GM21529 (cell line): ENCODE measurements around the gene HDGFL3.

Experiments used
- ATAC-seq: cut with Tn5 transposase; IDR thresholded peaks from one replicate; pipeline ENCODE4 v1.9.1; 2021; ENCODE audit not compliant: unreplicated experiment

HDGFL3 gene

DNA sequence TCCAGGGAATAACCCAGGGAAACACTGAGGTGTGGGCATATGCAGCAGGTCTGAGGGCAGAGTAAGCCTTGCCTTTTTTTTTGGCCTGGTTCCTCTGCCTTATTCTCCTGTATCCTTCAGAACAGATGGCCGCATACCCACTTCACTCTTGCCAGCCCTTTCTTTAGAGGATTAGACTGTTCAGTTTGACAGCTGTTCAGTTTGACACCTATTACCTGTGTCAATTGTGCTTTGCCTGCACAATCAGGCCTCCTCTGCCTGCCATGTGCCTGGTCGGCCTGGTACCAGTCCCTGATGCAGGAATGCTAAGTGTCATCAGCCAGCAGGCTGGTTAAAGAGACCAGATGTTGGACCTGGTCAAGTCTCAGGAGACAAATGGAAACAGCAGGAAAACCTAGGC lies 77.8 kb downstream of the HDGFL3 start:
- no peak for ATAC-seq

DNA sequence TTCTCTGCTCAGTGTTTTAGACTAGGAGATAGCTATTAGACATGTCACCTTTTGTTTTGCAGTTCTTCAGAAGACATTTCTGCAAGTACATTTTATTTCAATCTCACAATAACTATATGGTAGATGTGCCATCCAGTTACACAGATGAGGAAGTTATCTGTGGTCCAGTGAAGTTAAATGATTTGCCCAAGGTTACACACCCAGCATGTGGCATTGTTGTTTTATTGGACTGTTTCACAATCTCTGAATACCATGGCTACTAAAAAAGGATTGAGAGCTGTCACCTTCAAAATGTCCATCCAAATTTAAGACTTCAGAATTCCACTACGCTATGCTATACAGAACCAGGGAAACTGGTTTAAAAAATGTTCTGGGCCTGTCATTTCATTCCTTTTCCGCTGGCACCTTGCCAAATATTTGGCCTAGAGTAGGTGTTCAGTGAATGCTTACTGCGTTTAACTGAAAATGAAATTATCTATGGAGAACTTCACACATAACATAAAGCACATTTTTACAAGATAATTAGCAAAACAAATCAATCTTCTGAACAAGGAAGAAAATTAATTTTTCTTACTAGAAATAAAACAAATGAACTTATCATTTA lies 80.0 kb downstream of the HDGFL3 start:
- ATAC-seq = no peak

GRCh38 chr15:83123529-83123928 lies 84.1 kb downstream of the HDGFL3 start:
- ATAC-seq = no peak

- ATAC-seq = no peak
Observed at GRCh38 chr15:83119968-83120581, 87.5 kb downstream of the HDGFL3 start.

GRCh38 chr15:83118968-83119367 lies 88.7 kb downstream of the HDGFL3 start:
- no peak for ATAC-seq

DNA sequence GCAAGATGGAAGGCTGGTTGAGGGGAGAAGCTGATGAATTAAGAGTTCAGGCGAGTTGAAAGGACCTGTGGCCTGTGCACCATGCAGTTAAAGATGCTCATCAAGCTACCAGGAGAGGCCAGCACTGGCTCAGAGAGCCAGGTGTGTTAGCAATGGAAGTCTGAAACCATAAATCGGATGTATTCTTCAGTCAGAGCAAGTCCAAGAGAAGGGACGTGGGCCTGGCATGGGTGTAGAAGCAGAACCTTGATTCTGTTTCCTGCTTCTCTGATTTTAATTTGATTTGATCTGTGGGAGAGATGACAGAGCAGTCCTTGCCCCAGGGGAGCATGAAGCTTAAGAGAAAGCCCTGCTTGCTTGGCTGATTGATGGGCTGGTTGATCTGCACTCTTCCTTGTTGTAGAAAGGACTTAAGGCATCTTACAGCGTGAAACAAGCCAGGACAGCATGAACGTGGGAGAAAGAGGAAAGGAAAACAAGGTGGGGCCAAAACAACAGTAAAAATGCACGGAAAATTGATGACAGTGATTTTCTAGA lies 89.3 kb downstream of the HDGFL3 start:
- no peak for ATAC-seq

GRCh38 chr15:83115831-83116565 lies 91.6 kb downstream of the HDGFL3 start:
- peak; percentile 75 for ATAC-seq

DNA sequence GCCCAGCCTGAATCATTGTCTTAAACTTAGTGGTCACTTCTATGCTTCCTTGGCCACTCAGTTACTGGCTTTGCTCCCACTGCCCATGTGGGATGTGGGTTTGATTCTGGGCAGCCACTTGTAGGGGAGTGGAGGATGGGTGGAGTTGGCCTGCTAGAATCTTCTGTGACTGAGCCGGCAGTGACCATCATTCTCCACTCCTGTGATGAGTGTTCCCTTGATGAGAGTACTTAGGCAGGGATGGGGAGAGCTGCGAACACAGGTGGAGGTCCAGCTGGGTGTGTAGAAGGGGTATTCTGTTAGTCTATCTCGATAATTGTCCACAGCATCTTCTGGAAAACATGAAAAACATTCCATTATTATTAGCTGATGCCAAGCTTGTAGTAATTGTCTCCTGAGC lies 92.2 kb downstream of the HDGFL3 start:
- no peak for ATAC-seq

DNA sequence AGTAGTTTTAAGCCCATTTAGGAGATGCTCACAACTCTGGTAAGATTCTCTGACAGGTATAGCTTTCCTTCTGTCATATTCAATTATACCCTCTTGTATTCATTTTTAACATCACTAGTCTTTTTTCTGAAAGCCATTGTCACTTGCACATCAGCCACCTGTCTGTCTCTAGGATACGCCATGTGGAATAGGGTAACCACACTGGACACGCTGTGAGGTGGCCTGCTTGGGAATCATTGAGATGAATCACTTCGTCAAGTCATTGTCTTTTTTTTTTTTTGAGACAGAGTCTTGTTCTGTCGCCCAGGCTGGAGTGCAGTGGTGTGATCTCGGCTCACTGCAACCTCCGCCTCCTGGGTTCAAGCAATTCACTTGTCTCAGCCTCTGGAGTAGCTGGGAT lies 92.8 kb downstream of the HDGFL3 start:
- ATAC-seq = no peak

- no peak for ATAC-seq
Observed at GRCh38 chr15:83113881-83114674, 93.5 kb downstream of the HDGFL3 start.

GRCh38 chr15:83112956-83113299 lies 94.7 kb downstream of the HDGFL3 start:
- ATAC-seq = no peak

- no peak for ATAC-seq
Observed at GRCh38 chr15:83112233-83112955, 95.2 kb downstream of the HDGFL3 start.

GRCh38 chr15:83111149-83111548 lies 96.5 kb downstream of the HDGFL3 start:
- no peak for ATAC-seq

DNA sequence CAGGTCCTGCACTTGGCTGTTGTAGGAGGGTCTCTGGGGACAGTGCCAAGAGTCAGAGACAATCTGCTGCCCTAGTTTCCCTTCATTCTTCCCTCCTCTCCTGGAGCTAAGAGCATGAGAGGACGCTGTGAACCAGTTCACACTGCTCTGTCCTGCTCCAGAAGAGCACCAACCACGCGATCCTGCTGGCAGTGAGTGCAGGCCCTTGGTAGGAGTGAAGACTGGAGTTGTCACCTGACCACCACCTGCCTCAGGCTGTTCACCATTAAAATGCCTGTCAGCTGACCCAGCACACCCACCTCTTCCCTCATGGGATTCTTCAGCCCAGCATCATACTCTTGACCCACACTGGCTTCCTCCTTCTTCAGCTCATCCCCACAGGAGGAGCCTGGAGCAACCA lies 97.2 kb downstream of the HDGFL3 start:
- no peak for ATAC-seq

- ATAC-seq = no peak
Observed at GRCh38 chr15:83109532-83109931, 98.1 kb downstream of the HDGFL3 start.

- peak; percentile 79 for ATAC-seq
Observed at GRCh38 chr15:83108266-83109219, 99.1 kb downstream of the HDGFL3 start.

DNA sequence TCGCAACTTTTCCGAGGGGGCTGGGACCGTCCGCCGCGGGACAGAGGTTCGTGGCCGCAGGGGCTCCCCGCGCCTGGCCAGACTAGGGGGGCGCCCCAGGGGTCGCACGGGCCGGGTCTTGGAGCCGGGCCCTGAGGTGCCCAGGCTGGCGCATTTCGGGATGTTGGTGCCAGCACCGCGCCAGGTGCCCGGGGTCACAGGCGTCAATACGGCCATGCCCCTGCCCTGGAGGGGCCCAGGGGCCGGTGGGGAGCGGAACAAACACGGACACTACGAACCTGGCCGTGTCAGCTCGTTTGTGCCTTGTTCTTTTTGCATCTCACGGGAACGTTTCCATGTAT lies 99.8 kb downstream of the HDGFL3 start:
- ATAC-seq = no peak

- ATAC-seq = peak; percentile 38
Observed at GRCh38 chr15:83106994-83107840, 100.4 kb downstream of the HDGFL3 start, which contains the start of gene TM6SF1. TM6SF1 (plus strand) TSS chr15:83107645; CDS start chr15:83107681, 36 bp downstream.

GRCh38 chr15:83105440-83105839 lies 102.2 kb downstream of the HDGFL3 start:
- no peak for ATAC-seq
